Gastroesophageal sphincter (tissue), 4 donors: ENCODE measurements around the gene DFFB. TPM values are rescaled to one million over a fixed set of nuclear protein-coding genes. Genes with fewer than 3 reads are reported as not detected.
A peak's percentile ranks its signal among the peaks of the same experiment; 100 is the strongest.

Experiments
- ATAC-seq: fragments of 150-250 bp; one replicate; pipeline ENCODE4 v1.9.1; 2016; ENCODE audit warnings: mild to moderate bottlenecking, moderate library complexity
- H3K27ac ChIP-seq, 4 donors: fragments of 200-600 bp; sonication (generic) in 3 of 4; 1 replicate in 3 of 4; 2 replicates in 1 of 4; pipeline ENCODE4 v1.5.1; 2016 to 2019
- H3K27me3 ChIP-seq: fragments of 200-600 bp; sonication (generic); one replicate; pipeline ENCODE4 v1.5.1; 2019
- H3K36me3 ChIP-seq, 2 donors: fragments of 200-600 bp; sonication (generic); one replicate each; pipeline ENCODE4 v1.5.1; 2019; ENCODE audit warnings: control low read depth in 1 of 2
- H3K4me1 ChIP-seq, 3 donors: fragments of 200-600 bp; sonication (generic); 1 replicate in 2 of 3; 2 replicates in 1 of 3; pipeline ENCODE4 v1.5.1; 2016 to 2019; ENCODE audit warnings: control low read depth in 2 of 3
- H3K4me3 ChIP-seq, 2 donors: fragments of 200-600 bp; sonication (generic); one replicate each; pipeline ENCODE4 v1.5.1; 2019; ENCODE audit warnings: mild to moderate bottlenecking in 1 of 2, moderate library complexity in 1 of 2
- H3K9me3 ChIP-seq, 3 donors: fragments of 200-600 bp; sonication (generic); one replicate each; pipeline ENCODE4 v1.5.1; 2017 to 2019; ENCODE audit warnings: control low read depth in 2 of 3
- CTCF ChIP-seq, 4 experiments: fragments of 200-600 bp in 2 of 4; fragments of 450-650 bp in 2 of 4; sonication (generic) in 1 of 4; IDR thresholded peaks; one replicate each; pipeline ENCODE4 v1.5.1; 2017 to 2019; ENCODE audit warnings: antibody characterized with exemption in 4 of 4, mild to moderate bottlenecking in 2 of 4, moderate library complexity in 2 of 4
- EP300 ChIP-seq: sonication (generic); formaldehyde crosslinking; IDR thresholded peaks from one replicate; pipeline ENCODE4 v1.6.1; 2017; ENCODE audit warnings: antibody characterized with exemption, mild to moderate bottlenecking
- POLR2A ChIP-seq, 2 donors: fragments of 450-650 bp; IDR thresholded peaks; one replicate each; pipeline ENCODE4 v1.6.1; 2017; ENCODE audit warnings: antibody characterized with exemption in 2 of 2, mild to moderate bottlenecking in 2 of 2, moderate library complexity in 1 of 2
- POLR2AphosphoS5 ChIP-seq: sonication (generic); formaldehyde crosslinking; IDR thresholded peaks from one replicate; pipeline ENCODE4 v1.6.1; 2017; ENCODE audit warnings: antibody characterized with exemption
- WGBS, 2 donors: methylation state at CpG; one replicate each; pipeline ENCODE4 v1.1.5; 2018; ENCODE audit warnings: low coverage in 1 of 2; 5-methylcytosine and 5-hydroxymethylcytosine counted together
- total RNA-seq, 4 donors: library from RNA; depleted of rRNA; stranded (reverse); fragments of >200 nt; gene quantifications; one replicate each; pipeline ENCODE4 v1.1.0, GENCODE V29; 2016

The DFFB gene
- total RNA-seq, 4 donors from 2014 or later = 1.9 to 14.6 (median 7.7) TPM

GRCh38 chr1:3888301-3888700 lies 31.0 kb downstream of the DFFB start:
- WGBS, 2 donors = 91 to 93% methylated on average over 2 to 4 of the region's 15 CpGs
- no peak overlapping the region for H3K4me3 ChIP-seq
- H3K27ac ChIP-seq = no peak overlapping the region
- no peaks in the 10 kb centered on the region for H3K9me3 ChIP-seq
- TF ChIP-seq POLR2A (IDR thresholded peaks at IDR 0.05) (no peak), POLR2AphosphoS5 (no peak), CTCF (IDR thresholded peaks at IDR 0.05) (no peak), EP300 (no peak)
- peaks cover 0 to 10% (median 0%) of the 10 kb centered on the region in 3 donors for H3K4me1 ChIP-seq
- peaks cover 0 to 84% of the 10 kb centered on the region in 2 donors for H3K36me3 ChIP-seq
- no peaks in the 10 kb centered on the region for H3K27me3 ChIP-seq
- ATAC-seq = no peak

- H3K27ac ChIP-seq = no peak overlapping the region
- WGBS, 2 donors = 82 to 88% methylated on average over 11 of the region's 14 CpGs
- no peak for ATAC-seq
- no peak for TF ChIP-seq EP300
- no peak for TF ChIP-seq POLR2A (IDR thresholded peaks at IDR 0.05)
- peaks cover 0 to 26% (median 0%) of the 10 kb centered on the region in 3 donors for H3K4me1 ChIP-seq
- no peaks in the 10 kb centered on the region for H3K27me3 ChIP-seq
- no peaks in the 10 kb centered on the region for H3K9me3 ChIP-seq
- H3K36me3 ChIP-seq = peaks cover 0 to 67% of the 10 kb centered on the region in 2 donors
- no peak overlapping the region for H3K4me3 ChIP-seq
Measured at GRCh38 chr1:3889936-3890335, 32.7 kb downstream of the DFFB start.

- Histone ChIP-seq H3K27ac (no peak overlapping the region), H3K4me3 (no peak overlapping the region), H3K27me3 (no peaks in the 10 kb centered on the region), H3K9me3 (no peaks in the 10 kb centered on the region), H3K36me3 (peaks cover 0 to 60% of the 10 kb centered on the region in 2 donors), H3K4me1 (peaks cover 0 to 33% (median 5%) of the 10 kb centered on the region in 3 donors)
- 76% methylated on average over 9 to 10 of the region's 26 CpGs for WGBS, 2 donors
- ATAC-seq = no peak
- TF ChIP-seq CTCF (IDR thresholded peaks at IDR 0.05) (no peak), POLR2AphosphoS5 (no peak), POLR2A (IDR thresholded peaks at IDR 0.05) (no peak), EP300 (no peak)
Measured at GRCh38 chr1:3890389-3891328, 33.4 kb downstream of the DFFB start.

GRCh38 chr1:3891329-3891865 lies 34.1 kb downstream of the DFFB start:
- Histone ChIP-seq H3K27ac (peak overlapping the region in 1 of 4 donors; percentile 14), H3K36me3 (peaks cover 0 to 53% of the 10 kb centered on the region in 2 donors), H3K4me3 (no peak overlapping the region), H3K4me1 (peaks cover 0 to 40% (median 5%) of the 10 kb centered on the region in 3 donors), H3K9me3 (no peaks in the 10 kb centered on the region), H3K27me3 (no peaks in the 10 kb centered on the region)
- no peak for ATAC-seq
- 78 to 92% methylated on average over 5 to 6 of the region's 17 CpGs for WGBS, 2 donors
- TF ChIP-seq POLR2AphosphoS5 (no peak), CTCF (IDR thresholded peaks at IDR 0.05) (no peak), EP300 (no peak)

GRCh38 chr1:3892748-3893147 lies 35.5 kb downstream of the DFFB start:
- H3K4me1 ChIP-seq = peaks cover 0 to 41% (median 5%) of the 10 kb centered on the region in 3 donors
- H3K36me3 ChIP-seq = peaks cover 0 to 39% of the 10 kb centered on the region in 2 donors
- no peak for ATAC-seq
- WGBS, 2 donors = 50 to 66% methylated on average over 7 to 8 of the region's 14 CpGs
- H3K4me3 ChIP-seq = no peak overlapping the region
- H3K27me3 ChIP-seq = no peaks in the 10 kb centered on the region
- TF ChIP-seq EP300 (no peak), CTCF (IDR thresholded peaks at IDR 0.05) (no peak)
- peak overlapping the region in 3 of 4 donors; percentile 42 to 61 (median 57) for H3K27ac ChIP-seq
- peaks cover 0 to 7% (median 0%) of the 10 kb centered on the region in 3 donors for H3K9me3 ChIP-seq
